Measurements from ENCODE around the gene GGTLC3.
"Not testable (repeated sequence)": the region's sequence is repeated elsewhere in the genome, so short reads cannot be mapped to it uniquely, and the experiment has no call there.

- not testable (repeated sequence) for TF ChIP-seq CTCF, POLR2A (IDR thresholded peaks at IDR 0.05)
Observed at GRCh38 chr22:18558939-18559338, 41.0 kb upstream of the GGTLC3 start.
